RPMI8226 (cell line): ENCODE measurements around the gene BAIAP3.

Experiments used
- DNase-seq: peaks from one replicate; pipeline ENCODE4 v3.0.0-alpha.2; 2015

The BAIAP3 gene

DNA sequence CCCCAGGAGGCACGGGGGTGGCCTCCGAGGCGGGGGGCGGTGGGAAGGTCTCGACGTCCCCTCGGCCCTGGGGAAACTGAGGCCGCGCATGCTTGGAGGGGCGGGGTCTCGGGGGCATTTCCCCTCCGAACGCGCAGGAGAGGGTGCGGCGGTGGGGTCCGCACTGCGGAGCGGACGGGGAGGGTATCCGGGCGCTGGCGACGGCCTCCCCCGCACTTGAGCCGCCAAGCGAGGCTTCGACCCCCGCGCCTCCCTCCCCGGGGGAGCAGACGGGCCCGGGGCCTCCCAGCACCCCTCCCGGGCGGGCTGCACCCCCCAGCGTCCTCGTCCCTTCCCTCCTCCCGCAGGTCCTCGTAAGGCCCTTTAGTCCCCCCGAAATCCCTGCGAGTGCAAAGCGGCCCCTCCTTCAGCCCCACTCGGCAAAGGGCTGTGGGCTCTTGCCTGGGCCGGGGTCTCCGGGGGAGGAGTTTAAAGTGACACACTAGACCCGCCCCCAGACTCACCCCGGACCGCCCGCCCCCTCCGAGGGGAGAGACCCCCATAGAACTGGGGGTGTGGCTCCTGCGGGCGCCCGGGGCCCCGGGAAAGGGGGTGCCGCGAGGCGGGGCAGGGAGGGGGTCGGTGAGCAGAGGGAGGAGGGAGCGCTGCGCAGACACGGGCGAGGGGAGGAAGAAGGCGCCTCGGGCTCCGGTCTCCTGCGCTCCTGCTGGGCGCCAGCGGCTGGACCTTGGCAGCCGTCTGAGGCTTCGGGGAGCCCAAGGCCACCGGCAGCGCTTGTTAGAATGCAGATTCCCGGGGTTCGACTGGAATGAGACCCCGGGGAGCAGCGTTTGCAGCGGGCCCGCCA is 632 bp downstream of the BAIAP3 start:
- peak; percentile 30 for DNase-seq

DNA sequence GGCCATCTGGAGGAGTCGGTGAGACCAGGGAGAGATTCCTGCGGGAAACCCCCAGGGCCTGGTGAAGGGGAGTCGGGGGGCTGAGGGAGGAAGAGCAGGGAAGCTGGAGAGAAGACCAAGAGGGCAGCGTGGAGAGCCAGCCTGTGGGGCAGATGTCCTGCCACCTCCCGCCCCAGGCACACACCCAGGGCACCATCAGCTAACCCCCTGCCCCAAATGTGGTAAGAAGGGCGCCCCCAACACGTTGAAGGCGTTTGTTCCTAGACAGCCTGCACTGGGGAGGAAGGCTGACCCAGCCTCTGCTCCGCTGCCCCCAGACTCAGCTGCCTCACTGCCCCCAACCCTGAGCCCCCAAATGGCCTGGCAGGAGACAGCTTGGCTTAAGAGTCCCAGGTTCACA is 1.3 kb downstream of the BAIAP3 start:
- DNase-seq = no peak

DNA sequence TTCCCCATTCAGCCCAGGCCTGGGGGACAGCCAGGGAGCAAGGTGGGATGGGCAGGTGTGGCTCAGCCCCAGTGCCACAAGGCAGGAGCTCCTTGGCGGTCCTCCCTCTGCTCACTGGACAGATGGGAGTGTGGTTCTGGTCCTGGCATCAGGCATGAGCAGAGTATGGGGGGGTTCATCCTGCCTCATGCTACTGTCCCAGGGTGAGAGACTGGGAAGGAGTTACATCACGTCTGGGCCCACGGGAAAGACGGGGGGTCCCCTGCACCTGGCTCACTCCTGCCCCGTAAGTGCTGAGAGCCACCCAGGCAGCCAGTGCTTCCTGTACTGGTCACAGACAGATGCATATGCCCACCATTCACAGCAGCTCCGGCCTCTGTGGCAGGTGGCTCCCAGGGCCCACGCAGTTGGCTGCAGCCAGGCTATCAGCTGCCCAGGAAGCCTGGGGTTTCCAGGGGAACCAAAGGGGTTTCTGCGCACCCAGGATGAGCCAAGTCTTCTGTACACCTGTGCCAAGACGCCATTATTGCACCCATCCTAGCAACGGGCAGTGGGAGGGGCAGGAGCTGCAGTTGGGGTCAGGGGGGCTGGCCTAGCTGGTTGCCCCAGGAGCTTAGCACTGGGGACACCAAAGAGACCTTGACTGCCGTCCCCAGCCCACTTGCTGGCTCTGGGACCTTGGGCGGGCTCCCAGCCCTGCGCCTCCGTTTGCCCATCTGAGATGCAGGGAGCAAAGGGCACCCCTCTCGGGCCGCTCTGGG is 1.9 kb downstream of the BAIAP3 start:
- peak; percentile 54 for DNase-seq

DNA sequence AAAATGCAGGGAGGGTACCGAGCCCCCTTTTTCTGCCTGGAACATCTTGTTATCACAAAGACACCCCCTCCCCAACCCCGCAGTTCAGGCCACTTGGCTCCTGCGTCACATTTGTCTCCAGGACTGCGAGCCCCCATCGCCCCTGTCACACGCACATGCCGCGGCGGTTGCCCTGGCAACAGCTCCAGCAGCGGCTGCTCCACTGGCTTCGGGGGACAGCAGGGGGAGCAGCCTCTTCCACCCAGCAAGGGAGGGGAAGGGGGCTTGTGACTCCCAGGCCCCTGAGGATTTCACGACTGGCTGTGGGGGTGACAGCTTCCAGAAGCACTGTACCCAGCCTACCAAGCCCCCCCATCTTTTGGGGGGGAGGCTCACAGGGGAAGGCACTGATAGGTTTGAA is 2.6 kb downstream of the BAIAP3 start:
- DNase-seq = peak; percentile 30

DNA sequence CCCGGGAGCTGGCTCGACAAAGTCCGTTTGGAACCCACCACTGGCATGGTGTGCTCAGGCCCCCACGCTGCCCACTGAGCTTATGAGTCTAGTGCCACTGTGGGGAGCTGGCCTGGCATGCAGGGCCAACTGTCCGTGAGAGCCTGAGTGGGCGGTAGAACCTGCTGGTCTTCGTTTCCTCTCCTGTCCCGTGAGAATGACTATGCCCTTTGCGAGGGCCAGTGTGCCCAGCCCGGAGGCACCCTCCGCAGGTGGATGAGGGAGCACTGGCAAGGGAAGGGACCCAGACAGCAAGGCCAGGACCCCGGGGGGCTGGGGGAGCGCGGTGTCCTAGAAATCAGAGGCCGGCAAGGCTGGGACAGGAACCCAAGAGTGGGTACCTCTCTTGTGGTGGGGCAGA is 3.2 kb downstream of the BAIAP3 start:
- no peak for DNase-seq

DNA sequence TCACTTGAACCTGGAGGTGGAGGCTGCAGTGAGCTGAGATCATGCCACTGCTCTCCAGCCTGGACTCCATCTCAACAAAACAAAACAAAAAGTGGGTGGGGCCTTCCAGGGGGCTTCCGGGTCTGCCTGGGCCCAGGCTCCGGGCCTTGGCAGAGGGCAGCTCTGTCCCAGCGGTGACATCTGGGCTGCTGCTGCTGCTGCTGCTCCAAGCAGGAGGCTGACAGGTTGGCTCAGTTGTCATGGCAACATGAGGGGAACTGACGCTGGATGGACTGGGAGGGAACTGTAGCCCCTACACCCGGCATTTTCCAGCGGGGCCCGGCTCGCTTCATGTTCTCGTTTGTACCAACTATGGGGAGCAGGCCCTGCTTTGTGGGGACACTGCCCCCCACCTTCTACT is 4.0 kb downstream of the BAIAP3 start:
- no peak for DNase-seq

DNA sequence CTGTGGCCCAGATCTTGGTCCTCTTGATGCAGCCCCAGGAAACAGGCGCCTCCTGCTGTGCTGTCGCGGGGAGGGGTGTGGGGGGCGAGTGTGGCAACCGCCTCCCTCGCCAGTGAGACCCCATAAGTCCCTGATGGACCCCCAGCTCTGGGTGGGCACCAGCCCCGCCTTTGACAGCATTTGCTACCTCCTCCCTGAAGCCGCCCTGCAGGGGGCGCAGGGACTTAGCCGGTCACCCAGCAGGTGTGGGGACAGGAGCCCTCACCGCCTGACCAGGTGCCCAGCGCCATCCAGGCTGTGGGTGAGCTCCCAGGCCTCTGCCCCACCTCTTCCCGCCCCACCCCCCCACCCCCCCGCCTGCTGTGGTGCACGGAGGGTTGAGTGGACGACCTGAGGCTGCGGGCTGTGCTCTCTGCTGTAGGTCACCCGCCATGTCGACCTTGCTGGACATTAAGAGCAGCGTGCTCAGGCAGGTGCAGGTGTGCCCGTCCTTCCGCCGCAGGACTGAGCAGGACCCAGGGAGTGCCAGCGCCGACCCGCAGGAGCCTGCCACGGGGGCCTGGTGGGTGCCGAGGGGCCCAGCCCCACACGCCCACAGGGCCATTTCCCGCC is 4.8 kb downstream of the BAIAP3 start:
- DNase-seq = peak; percentile 73

DNA sequence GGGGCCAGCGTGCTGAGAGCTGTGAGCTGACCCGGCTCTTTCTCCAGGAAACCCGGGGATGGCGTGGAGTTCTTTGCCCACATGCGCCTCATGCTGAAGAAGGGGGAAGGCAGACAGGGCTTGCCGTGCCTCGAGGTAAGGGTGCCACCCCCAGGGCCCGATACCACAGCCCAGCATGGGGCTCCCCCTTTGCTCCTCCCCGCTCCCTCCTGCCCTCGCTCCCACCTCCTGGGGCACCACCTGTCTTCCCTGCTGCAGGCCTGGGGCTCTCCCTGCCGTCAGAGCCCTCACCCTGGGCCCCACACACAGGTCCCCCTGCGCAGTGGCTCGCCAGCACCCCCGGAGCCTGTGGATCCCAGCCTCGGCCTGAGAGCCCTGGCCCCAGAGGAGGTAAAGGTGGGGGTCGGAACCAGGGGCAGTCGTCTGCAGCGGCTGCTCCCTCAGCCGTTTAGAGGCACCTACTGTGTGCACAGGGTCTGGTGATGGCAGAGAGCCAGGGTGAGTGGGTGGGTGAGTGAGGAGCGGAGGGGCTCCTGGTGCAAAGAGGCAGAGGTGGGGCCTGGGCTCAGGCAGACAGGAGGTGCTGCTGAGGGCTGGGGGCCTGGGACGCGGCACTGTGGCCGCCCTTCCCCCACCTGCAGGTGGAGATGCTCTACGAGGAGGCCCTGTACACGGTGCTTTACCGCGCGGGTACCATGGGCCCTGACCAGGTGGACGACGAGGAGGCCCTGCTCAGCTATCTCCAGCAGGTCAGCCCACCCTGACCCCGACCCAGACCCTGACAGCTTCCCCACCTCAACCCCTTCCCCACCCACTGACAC is 5.6 kb downstream of the BAIAP3 start:
- DNase-seq = peak; percentile 21

DNA sequence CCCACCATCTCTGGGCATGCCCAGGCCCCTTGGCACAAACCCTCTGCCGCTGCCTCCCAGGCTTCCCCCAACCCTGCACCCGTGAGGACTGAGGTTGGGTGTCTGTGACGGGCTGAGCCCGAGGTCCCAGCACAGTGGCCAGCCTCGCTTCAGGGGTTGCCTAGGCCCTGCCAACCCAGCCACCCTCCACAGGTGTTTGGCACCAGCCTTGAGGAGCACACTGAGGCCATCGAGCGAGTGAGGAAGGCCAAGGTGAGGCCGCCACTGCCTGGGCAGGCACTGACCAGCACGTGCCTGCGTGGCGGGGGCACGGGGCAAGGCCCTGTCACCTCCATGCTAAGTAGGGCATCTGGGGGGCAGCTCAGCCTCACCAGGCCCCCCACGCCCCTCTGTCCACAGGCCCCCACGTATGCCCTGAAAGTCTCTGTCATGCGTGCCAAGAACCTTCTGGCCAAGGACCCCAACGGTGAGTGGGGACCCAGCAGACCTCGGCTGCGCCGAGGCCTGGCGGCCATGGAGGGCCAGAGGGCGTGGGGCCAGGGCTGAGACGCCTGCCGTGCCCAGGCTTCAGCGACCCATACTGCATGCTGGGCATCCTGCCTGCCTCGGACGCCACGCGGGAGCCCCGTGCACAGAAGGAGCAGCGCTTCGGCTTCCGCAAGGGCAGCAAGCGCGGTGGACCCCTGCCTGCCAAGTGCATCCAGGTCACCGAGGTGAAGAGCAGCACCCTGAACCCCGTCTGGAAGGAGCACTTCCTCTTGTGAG is 7.5 kb downstream of the BAIAP3 start:
- DNase-seq = no peak

DNA sequence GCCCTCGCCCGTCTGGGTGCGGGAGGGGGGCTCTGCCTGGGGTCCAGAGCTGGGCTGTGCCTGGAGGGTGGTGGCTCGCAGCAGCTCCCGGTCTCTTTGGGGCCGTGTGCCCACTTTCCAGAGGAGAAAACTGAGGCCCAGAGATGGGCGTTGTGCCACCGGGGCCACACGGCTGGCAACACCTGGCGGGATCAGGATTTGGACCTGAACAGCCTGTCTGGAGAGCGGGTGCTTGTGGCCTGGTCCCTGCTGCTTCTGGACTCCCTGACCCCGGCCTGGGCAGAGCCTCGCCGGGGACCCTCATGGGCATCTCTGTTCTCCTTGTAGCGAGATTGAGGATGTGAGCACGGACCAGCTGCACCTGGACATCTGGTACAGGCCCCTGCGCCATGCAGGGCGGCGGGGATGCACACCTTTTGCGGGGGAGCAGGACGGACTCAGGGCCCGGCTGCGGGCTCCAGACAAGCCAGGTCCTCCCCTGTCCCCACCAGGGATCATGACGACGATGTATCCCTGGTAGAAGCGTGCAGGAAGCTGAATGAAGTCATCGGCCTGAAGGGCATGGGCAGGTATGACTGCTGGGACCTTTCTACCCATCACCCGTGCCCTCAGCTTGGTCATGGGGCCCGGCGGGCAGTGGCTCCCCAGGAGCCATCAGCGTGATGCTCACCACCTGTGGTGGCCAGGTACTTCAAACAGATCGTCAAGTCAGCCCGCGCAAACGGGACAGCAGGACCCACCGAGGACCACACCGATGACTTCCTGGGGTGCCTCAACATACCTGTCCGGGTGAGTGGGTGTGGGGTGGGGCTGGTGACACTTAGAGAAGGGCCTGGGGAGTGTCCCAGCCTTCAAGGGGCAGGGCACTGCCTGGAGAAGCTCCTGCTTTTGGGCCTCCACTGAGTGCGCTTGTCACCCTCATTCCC is 8.3 kb downstream of the BAIAP3 start:
- no peak for DNase-seq

DNA sequence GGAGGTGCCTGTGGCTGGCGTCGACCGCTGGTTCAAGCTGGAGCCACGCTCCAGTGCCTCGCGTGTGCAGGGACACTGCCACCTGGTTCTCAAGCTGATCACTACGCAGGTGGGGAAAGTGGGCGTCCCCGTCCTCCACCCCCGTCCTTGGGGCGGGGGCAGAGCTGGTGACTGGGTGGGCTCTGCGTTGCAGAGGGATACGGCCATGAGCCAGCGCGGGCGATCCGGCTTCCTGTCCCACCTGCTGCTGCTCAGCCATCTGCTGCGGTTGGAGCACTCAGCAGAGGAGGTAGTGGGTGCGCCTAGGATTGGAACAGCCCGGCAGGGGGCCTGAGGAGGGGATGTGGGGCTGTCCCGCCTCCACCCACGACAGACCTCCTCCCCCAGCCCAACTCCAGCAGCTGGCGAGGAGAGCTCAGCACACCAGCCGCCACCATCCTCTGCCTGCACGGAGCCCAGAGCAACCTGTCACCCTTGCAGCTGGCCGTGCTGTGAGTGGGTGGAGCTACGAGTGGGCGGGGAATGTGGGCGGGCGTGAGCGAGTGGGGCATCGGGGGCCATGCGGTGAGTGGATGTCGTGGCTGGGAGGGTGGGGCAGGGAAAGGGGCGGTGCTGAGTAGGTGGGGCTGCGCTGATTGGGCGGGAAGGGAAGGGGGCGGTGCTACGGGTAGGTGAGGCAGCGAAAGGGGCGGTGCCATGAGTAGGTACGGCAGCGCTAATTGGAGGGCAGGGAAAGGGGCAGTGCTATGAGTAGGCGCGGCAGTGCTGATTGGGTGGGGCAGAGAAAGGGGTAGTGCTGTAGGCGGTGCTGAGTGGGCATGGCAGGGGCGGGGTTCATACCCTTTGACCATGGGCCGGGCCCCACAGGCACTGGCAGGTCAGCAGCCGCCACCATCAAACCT is 9.3 kb downstream of the BAIAP3 start:
- DNase-seq = peak; percentile 100

DNA sequence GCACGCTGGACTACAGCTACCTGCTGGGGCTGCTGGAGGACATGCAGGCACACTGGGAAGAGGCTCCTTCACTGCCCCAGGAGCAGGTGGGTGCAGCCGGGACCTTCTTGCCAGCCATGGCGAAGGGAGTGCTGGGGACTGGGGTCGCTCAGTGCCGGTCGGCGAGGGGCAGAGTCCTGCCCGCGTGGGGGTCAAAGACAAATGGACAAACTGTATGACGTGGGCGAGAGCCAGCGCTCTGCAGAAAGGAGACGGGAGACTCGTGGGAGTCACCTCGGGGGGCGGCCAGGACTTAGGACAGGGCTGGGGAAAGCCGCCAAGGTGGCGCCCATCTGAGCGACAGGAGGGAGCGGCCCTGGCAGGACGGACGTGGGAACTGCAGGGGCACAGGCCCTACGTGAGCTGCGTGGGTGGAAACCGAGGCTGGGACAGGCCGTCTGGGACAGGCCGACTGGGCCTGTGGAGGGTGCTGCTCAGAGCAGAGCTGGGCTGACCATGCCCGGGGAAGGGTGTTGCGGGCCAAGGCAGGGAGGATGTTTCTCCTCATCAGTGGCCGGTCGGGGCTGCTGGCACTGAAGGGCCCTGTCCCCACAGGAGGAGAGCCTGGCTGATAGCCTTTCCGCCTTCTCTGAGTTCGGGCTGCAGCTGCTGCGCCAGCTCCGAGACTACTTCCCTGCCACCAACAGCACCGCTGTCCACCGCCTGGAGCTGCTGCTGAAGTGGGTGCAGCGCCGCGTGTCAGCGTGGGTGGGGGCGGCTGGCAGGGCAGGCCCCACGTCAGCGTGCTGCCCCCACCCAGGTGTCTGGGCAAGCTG is 10.2 kb downstream of the BAIAP3 start:
- DNase-seq = peak; percentile 28

DNA sequence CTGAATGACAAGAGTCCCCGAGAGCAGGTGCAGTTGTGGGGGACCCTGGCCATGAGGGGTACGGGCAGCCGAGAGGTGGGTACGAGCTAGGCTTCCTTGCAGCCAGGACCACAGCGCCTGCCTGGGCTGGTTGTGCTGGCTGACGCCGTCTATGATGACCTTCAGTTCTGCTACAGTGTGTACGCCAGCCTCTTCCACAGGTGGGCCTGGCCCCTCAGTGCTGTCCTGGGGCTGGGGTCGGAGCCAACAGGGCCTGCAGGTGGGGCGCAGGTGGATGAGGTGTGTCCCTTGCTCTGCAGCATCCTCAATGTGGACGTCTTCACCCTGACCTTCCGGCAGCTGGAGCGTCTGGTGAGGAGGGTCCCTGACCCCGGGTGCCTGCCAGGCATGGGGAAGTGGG is 11.1 kb downstream of the BAIAP3 start:
- no peak for DNase-seq

DNA sequence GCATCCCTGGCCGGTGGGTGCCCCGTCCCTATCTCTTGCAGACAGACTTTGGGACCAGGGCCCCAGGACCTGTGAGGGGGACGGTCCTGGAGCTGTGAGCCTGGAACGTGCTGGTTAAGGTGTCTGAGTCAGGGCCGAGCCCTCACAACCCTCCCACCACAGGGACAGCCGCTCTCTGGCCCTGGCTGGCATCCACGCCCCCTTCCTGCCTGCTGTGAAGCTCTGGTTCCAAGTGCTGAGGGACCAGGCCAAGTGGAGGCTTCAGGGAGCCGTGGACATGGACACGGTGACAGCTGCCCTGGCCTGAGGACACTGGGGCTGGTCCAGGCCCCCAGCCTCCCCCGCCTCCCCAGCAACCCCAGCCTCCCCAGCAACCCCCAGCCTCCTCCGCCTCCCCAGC is 11.6 kb downstream of the BAIAP3 start:
- DNase-seq = no peak

DNA sequence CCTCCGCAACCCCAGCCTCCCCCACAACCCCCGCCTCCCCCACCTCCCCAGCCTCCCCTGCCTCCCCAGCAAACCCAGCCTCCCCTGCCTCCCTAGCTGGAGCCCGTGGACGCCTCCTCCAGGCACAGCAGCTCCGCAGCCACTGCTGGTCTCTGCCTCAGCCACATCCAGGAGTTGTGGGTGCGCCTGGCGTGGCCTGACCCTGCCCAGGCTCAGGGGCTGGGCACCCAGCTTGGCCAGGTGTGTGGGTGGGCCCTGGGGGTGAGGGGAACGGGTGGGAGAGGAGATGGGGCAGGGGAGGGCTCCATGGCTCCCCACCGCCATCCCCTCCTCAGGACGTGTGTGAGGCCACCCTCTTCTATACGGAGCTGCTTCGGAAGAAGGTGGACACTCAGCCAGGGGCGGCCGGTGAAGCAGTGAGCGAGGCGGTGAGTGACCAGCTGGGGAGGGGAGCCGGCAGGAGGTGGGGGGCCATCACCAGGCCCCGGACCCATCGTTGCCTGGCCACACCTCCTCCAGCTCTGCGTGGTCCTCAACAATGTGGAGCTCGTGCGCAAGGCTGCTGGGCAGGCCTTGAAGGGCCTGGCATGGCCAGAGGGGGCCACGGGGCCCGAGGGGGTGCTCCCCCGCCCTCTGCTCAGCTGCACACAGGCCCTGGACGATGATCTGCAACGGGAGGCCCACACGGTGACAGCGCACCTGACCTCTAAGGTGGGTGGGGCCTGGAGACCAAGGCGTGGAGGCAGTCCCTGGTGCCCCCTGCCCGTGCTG is 12.4 kb downstream of the BAIAP3 start:
- DNase-seq = no peak

DNA sequence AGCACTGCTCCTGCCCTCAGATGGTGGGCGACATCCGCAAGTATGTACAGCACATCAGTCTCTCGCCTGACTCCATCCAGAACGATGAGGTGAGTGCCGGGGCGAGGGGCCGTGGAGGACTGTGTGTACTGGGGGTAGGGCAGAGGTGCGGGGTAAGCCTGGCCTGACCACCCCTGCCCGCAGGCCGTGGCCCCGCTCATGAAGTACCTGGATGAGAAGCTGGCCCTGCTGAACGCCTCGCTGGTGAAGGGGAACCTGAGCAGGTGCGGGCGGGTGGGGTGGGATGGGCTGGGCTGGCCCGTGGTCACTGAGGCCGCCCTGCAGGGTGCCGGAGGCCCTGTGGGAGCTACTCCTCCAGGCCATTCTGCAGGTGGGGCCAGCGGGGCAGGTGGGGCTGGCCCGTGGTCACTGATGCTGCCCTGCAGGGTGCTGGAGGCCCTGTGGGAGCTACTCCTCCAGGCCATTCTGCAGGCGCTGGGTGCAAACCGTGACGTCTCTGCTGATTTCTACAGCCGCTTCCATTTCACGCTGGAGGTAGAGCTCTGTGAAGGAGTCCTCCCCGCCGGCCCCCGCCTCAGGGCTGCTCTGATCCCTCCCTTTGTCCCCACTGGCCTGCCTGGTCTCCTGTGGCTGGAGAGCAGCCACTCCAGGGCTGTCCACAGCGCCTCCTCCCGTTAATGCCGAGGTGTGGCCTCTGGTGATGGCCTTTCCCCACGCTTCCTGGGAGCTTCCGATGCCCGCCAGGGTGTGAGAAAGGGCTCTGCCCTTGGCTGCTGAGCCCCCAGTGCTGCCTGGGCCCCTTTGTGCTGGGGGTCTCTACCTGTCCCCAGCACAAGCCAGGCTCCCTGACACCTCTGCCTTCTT is 13.2 kb downstream of the BAIAP3 start:
- no peak for DNase-seq

DNA sequence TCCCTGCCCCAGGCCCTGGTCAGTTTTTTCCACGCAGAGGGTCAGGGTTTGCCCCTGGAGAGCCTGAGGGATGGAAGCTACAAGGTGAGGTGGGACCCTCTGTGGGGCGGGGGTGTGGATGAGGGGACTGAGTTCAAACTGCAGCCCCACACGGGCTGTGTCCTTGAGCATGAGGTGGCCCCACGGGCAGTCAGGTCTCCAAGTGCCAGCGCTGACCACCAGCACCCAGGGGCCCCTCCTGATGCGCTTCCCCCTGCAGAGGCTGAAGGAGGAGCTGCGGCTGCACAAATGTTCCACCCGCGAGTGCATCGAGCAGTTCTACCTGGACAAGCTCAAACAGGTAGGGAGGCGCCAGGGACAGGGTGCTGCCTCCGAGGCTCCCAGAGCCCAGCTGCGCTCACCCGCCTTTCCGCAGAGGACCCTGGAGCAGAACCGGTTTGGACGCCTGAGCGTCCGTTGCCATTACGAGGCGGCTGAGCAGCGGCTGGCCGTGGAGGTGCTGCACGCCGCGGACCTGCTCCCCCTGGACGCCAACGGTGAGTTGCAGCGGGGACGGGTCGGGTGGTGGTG is 13.9 kb downstream of the BAIAP3 start:
- no peak for DNase-seq
